ENCODE results near the gene APBA1.

GRCh38 chr9:69594180-69594579, 78.0 kb downstream of the APBA1 start:
- TF ChIP-seq CTCF (IDR thresholded peaks at IDR 0.05): no peak
- TF ChIP-seq POLR2A (IDR thresholded peaks at IDR 0.05): no peak
